ENCODE measurements around the gene CAGE1.

GRCh38 chr6:7421066-7421465 lies 31.5 kb upstream of the CAGE1 start:
- no peak for TF ChIP-seq EZH2phosphoT487 (IDR thresholded peaks at IDR 0.05; ENCODE audit: borderline replicate concordance, low read depth, low read length)
- TF ChIP-seq, protein P1, sequence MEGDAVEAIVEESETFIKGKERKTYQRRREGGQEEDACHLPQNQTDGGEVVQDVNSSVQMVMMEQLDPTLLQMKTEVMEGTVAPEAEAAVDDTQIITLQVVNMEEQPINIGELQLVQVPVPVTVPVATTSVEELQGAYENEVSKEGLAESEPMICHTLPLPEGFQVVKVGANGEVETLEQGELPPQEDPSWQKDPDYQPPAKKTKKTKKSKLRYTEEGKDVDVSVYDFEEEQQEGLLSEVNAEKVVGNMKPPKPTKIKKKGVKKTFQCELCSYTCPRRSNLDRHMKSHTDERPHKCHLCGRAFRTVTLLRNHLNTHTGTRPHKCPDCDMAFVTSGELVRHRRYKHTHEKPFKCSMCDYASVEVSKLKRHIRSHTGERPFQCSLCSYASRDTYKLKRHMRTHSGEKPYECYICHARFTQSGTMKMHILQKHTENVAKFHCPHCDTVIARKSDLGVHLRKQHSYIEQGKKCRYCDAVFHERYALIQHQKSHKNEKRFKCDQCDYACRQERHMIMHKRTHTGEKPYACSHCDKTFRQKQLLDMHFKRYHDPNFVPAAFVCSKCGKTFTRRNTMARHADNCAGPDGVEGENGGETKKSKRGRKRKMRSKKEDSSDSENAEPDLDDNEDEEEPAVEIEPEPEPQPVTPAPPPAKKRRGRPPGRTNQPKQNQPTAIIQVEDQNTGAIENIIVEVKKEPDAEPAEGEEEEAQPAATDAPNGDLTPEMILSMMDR (conservative IDR thresholded peaks at IDR 0.05; ENCODE audit: low read length) = no peak

Measured in OCI-LY7 (cell line).